HG03558 (cell line): ENCODE results near the gene EXT2.

Experiments used
- ATAC-seq: cut with Tn5 transposase; IDR thresholded peaks from one replicate; pipeline ENCODE4 v1.9.1; 2021; ENCODE audit warnings: moderate number of reproducible peaks; ENCODE audit not compliant: unreplicated experiment; ENCODE audit errors: extremely low read depth

The EXT2 gene

DNA sequence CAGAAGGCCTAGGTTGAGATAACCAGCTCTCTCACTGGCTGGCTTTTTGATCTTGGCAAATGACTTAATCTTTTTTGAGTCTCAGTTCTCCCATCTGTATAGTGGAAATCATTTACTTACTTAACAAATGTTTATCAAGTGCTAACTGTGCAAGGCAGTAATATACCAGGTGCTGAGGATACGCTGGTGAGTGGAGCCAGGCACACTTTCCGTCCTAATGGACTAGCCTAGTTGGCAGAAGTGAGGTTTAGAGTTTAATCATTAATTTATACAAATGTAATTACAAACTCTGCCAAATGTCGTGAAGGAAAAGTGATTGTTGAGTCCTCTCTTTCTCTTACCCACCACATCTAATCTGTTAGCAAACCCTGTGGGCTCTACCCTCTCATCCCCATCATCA is 33.3 kb downstream of the EXT2 start:
- ATAC-seq = no peak

DNA sequence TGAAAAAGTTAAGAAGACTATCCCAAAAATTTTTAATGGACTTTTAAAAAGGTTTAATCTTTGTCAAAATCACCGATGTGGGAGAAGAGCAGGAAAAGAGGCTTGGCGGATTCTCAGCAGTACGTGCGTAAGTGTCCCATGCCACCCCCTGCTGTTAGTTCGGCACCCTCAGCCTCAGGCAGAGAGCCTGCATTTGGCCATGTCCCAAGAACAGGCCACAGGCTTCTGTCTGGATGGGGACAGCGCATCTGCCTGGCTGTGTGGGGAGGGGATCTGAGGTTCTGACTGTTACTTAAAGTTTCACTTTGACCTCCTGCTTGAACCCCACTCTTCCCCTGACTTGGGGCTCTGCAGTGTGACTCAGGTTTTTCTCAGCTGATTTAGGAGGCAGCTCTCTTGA is 35.3 kb downstream of the EXT2 start:
- no peak for ATAC-seq

DNA sequence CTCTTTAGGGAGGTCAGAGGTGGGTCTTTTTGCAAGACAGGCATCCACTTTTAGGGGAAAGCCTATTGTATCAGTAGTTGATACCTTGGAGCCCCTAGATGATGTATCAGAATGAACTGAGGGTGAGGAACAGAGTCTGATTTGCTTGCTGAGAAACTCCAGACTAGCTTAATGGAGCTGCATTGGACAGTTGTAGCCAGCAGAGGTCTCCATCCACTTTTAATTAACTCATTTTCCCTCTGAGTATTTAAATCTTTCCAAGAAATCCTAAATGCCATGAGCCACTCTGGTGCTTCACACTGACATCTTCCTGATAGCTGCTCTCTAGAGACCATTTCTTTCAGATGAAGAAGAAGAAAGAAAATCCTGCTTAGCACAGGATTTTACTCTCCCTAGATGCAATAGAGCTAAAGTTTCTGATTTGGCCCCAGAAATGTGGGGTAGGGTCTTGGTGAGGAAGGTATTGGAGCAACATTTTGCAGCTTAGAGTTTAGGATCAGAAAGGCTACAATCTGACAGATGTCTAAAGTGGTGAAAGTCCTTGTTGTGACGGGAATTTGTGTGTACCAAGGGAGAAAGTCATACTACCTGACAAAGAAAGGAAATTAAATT is 38.0 kb downstream of the EXT2 start:
- no peak for ATAC-seq

GRCh38 chr11:44134625-44135024 is 39.1 kb downstream of the EXT2 start:
- no peak for ATAC-seq

GRCh38 chr11:44136176-44136945 is 40.9 kb downstream of the EXT2 start:
- no peak for ATAC-seq

DNA sequence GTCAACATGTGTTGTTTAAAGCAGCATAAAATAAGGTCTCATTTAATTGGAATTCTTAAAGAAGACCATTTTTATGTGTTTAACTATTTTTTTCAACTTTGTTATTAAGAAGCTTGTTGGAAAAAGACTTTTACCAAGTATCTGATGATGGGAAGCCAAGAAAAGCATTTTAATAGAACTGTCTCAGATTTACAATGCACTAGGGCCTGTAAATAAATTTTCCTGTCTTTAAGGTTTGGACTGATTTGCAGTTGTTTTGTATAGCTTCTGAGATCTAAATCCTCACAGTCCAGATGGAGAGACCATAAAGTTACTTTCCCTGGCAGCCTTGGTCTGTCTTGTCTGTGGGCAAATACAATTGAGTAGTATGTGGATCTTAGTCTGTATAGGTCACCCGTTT is 41.6 kb downstream of the EXT2 start:
- no peak for ATAC-seq

- no peak for ATAC-seq
Measured at GRCh38 chr11:44138286-44138685, 42.8 kb downstream of the EXT2 start.

- ATAC-seq = no peak
Measured at GRCh38 chr11:44138980-44139379, 43.5 kb downstream of the EXT2 start.

DNA sequence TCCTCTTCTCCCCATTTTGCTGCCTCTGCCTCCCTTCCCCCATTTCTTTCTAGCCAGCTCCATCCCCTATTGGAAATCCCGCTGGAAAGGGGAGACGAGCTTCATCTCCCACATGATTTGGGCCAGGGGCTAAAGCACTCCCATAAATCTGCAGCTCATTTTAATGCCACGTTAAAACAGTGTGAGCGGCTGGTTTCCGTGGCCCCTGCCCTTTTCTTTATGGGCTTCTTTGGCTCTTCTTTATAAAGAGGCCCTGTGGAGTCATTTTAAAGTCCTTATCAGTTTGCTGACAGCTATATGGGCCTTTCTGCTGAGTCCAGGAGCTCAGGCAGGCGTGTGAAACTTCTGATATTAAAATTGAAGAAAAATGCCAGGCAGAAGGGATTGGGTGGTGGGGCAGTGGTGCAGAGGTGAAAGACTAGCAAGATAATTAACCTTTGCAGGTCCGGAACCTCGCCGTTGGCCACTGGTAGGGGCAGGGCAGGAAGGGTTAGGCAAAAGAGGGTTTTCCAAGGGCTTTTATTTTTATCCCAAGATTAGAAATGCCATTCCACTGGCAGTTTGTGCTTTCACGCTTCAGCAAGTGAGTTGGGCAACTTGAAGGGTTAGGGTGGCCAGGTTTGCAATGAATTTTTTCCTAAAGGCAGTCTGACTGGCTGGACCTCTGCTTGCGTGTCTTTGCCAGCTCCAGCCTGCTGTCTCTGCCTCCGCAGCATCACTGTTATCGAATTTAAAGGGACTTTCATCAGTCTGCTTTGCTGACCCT is 44.3 kb downstream of the EXT2 start:
- ATAC-seq = no peak

DNA sequence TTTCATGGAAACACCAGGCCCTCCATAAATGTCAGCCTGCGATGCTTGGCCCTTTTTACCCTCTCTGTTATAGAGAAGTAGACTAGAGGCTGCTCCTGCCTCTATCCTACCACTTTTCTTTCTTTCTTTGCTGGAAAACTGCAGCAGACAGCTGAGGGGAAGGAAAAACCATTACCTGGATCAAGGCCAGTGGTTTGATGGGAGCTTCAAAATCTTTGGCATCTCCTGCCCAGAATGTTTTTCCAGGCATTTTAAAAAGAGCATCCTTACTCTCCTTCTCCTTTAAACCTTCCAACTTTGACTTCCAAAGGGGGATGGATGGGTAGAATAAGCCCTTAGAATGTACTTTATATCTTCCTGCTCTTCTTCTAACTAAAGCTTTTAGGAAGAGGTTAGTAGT is 44.9 kb downstream of the EXT2 start:
- no peak for ATAC-seq

DNA sequence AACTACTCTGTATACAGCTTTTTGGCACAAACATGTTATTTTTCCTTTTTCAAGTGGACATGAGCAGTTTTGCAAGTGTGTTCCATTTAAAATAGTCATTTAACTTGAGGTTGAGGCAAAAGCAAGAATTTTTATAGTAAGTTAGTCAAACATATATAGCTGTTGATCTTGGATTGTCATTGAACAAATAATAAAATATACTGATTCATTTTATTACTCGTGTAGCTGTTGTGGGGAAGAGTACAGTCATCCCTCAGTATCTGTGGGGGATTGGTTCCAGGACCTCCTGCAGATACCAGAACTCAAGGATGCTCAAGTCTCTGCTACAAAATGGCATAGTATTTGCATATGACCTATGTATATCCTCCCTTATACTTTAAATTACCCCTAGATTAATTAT is 45.3 kb downstream of the EXT2 start:
- ATAC-seq = no peak

DNA sequence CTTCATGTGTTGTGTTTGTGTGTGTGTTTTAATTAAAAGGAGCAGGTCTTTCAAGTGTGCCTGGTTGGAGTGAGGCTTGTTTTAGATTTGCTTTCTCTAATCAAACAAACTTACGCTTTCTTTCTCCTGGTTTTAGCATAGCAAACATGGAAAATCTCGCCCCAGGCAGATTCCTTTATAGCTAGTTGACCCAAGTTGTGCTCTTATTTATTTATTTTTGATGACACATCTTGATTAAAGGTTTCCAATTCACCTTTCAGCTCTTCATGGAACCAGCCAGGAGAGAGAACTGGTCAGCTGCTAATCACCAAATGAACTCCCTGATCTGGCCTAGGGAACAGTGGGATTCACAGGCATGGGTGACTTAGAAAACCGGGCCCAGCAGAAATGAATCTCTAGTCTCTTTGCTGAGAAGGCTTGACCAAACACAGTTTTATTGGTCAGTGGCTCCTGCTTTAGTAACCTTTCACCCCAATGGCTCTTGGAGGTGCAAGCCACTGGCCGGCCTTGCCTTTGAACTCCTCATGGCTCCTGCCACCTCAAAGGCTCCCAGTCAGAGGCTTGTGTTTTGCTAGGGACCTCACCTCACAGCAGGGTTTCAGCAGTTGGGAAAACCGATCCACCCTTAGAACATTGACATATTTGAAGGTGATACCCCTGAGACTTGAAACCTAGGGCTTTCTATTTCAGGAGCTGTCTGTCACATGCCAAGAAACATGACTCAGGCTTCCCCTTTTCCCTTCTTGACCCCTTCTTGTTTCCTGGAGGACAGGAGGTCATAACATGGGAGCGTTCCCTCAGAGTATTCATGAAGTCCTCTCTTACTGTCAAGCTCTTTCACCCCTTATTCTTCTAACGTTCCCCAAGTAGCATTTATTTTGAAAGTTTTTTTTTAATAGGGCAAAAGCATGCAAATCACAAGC is 48.8 kb downstream of the EXT2 start:
- no peak for ATAC-seq

GRCh38 chr11:44145011-44145775 is 49.7 kb downstream of the EXT2 start:
- ATAC-seq = no peak

DNA sequence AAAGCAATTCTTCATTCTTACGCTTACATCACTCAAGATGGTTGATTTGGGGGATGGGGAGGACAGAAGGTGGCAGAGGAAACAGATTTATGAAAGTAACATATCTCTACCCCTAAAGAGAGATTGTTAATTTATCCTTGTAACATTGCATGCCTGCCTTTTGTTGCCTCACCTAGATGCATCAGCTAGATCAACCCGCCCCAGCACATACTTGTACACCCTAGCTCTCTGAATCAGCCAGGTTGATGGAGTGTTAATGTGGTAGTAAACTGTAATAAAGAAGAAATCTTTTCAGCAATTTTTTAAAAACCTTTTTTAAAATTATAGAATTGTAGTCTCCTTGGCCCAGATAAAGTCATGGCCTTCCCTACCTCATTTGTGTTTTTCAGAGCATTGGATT is 51.5 kb downstream of the EXT2 start:
- ATAC-seq = no peak

DNA sequence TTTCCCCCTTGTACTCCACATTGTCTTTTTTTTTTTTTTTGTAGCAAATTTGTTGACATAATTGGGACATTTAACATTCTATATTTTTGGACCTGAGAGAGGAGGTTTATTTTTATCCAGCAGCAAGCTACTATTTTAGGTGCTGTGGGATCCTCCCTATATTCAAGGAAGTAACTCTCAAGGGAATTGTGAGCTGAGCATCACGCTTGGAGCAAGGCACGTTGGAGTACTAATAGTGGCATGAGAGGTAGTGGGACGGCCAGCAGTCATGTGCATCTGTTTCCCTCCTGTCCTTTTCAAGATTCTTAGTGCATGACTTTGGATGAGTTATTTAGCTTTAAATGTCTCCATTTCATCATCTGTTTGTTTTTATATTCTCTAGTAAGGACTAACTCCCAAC is 52.3 kb downstream of the EXT2 start:
- no peak for ATAC-seq

GRCh38 chr11:44149651-44150050 is 54.2 kb downstream of the EXT2 start:
- no peak for ATAC-seq

GRCh38 chr11:44150401-44150800 is 54.9 kb downstream of the EXT2 start:
- ATAC-seq = no peak

- ATAC-seq = no peak
Measured at GRCh38 chr11:44157019-44157418, 61.5 kb downstream of the EXT2 start.

- no peak for ATAC-seq
Measured at GRCh38 chr11:44158384-44158783, 62.9 kb downstream of the EXT2 start.
